Measurements from ENCODE around the gene ZBTB47.

- TF ChIP-seq POLR2A (IDR thresholded peaks at IDR 0.05) (no peak), CTCF (IDR thresholded peaks at IDR 0.05) (no peak)
Measured at GRCh38 chr3:42665050-42665878, 11.8 kb downstream of the ZBTB47 start.
